Measurements from ENCODE around the gene B2M.

DNA sequence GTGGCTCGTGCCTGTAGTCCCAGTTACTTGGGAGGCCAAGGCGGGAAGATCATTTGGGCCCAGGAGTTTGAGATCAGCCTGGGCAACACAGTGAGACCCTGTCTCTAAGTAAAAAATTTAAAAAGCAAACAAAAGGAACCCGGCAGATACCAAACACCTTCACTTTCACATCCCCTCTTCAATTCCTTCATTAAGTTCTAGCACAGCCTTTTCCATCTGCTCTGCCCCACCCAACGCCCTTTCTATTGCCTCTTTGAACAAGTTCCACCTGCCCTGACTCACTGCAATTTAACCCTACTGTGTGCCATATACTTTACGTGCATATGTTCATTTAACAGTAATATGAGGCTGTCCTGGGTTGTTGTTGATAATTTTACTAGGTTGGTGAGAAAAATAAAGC, 35.4 kb upstream of the B2M start:
- TF ChIP-seq, protein P1, sequence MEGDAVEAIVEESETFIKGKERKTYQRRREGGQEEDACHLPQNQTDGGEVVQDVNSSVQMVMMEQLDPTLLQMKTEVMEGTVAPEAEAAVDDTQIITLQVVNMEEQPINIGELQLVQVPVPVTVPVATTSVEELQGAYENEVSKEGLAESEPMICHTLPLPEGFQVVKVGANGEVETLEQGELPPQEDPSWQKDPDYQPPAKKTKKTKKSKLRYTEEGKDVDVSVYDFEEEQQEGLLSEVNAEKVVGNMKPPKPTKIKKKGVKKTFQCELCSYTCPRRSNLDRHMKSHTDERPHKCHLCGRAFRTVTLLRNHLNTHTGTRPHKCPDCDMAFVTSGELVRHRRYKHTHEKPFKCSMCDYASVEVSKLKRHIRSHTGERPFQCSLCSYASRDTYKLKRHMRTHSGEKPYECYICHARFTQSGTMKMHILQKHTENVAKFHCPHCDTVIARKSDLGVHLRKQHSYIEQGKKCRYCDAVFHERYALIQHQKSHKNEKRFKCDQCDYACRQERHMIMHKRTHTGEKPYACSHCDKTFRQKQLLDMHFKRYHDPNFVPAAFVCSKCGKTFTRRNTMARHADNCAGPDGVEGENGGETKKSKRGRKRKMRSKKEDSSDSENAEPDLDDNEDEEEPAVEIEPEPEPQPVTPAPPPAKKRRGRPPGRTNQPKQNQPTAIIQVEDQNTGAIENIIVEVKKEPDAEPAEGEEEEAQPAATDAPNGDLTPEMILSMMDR (IDR thresholded peaks at IDR 0.05) = no peak
- TF ChIP-seq POLR2A (IDR thresholded peaks at IDR 0.05) (no peak), POLR2AphosphoS5 (IDR thresholded peaks at IDR 0.05) (no peak)

All from suprapubic skin (tissue), 4 donors.